GM12875 (cell line): ENCODE data around the gene PRKAG2.

Source experiments
- H3K4me3 ChIP-seq: one replicate; pipeline ENCODE4 v1.5.1; 2011; ENCODE audit warnings: low read depth, low read length, control low read depth
- TF ChIP-seq, protein P1 (sequence below): IDR thresholded peaks from 2 replicates; pipeline ENCODE4 v1.5.1; 2011; ENCODE audit warnings: low read depth, mild to moderate bottlenecking, control low read depth, inconsistent platforms, low read length, moderate library complexity, borderline replicate concordance; ENCODE audit not compliant: insufficient read depth

Gene PRKAG2

DNA sequence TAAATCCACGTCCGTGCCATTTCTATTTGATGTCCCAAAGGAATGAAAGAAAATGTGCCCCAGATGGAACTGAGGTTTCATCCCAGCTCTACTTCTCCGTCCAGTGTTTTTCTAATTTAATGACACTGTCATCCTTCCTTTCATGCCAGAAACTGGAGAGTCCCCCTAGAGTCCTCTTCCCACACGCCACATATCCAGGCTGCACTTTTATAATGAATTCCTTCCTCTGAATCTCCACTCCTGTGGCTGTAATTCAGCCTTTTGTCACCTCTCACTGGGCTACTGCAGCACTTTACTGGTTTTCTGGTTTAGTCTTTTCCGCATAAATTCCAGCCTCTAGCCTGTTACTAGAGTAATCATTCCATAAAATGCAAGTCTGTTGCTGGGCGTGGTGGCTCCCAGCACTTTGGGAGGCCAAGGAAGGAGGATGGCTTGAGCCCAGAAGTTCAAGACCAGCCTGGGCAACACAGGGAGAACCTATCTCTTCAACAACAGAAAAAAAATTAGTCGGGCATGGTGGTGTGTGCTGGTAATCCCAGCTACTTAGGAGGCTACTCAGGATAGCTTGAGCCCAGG, 214.6 kb downstream of the PRKAG2 start:
- H3K4me3 ChIP-seq = no peak overlapping the region
- TF ChIP-seq, protein P1, sequence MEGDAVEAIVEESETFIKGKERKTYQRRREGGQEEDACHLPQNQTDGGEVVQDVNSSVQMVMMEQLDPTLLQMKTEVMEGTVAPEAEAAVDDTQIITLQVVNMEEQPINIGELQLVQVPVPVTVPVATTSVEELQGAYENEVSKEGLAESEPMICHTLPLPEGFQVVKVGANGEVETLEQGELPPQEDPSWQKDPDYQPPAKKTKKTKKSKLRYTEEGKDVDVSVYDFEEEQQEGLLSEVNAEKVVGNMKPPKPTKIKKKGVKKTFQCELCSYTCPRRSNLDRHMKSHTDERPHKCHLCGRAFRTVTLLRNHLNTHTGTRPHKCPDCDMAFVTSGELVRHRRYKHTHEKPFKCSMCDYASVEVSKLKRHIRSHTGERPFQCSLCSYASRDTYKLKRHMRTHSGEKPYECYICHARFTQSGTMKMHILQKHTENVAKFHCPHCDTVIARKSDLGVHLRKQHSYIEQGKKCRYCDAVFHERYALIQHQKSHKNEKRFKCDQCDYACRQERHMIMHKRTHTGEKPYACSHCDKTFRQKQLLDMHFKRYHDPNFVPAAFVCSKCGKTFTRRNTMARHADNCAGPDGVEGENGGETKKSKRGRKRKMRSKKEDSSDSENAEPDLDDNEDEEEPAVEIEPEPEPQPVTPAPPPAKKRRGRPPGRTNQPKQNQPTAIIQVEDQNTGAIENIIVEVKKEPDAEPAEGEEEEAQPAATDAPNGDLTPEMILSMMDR = no peak

DNA sequence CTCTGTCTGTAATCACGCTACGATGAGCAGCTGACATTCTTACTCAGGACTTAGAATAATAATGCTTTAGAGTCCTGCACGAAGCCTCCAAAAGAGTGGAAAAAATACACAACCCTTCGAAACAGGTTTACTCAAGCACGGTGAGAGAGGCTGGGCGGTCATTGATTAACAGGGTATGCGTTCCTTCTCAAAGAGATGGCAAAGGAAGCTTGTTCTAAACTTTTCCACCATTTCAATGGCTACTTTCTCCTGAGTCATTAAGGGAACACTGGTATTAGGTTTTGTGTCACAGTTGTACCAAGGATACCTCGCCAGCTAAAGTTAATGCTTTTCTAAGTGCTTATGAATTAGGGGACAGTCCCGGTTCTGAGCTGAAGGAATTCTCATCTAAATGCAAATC, 215.3 kb downstream of the PRKAG2 start:
- no peak overlapping the region for H3K4me3 ChIP-seq
- TF ChIP-seq, protein P1 = no peak

DNA sequence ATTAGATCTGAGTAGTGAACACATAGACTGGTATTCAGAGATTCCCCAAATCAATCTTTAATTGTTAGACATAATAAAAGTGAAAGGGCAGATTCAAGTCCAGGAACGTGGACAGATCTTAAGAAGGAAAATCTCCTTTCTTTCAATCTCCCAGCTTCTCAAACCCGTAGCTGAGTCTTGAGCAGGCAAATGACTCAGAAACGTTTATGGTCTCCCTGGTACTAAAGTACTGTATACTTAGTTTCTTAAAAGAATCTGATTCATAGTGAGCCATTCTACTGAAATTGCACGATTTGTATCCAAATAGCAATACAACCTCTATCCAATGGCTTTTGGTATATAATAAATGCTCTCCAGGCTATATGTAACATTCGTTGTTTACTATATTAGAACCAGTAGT, 216.8 kb downstream of the PRKAG2 start:
- TF ChIP-seq, protein P1 = no peak
- H3K4me3 ChIP-seq = no peak overlapping the region

DNA sequence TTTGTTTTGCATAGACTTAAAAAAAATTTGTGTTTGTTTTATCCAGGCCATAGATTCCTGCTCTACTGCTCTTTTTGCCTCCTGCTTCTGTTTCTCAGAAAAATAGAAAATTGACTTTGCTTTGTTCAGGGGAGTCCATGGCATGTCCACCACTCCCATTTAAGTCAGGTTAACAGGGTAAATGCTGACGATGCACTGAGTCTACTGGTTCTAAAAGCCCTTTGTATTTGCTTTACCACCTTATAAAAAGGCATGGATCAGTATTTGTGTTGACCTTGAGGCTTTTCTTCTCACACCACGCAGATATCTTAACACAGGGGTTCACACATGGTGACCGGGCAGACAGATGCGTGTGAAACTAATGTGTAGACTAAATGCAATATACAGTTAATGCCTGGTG, 217.7 kb downstream of the PRKAG2 start:
- TF ChIP-seq, protein P1 = no peak
- no peak overlapping the region for H3K4me3 ChIP-seq

DNA sequence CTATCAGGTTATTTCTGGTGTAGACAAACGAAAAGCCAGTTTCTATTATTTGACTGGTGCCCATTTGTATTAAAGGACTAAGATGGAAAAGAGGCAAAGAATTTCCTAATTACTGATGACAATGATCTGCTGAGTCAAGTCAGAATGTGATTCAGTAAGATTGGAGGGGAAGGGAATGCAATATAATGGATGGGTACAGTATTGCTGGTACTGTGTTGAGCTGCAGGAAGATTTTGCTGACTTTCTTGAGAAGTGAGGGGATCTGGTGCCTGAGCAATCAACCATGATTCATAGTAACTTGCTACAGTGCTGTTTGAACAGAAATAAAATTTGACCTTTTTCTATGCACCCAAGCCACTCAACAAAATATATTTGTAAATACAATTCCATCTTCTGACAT, 218.1 kb downstream of the PRKAG2 start:
- no peak overlapping the region for H3K4me3 ChIP-seq
- TF ChIP-seq, protein P1 = no peak

DNA sequence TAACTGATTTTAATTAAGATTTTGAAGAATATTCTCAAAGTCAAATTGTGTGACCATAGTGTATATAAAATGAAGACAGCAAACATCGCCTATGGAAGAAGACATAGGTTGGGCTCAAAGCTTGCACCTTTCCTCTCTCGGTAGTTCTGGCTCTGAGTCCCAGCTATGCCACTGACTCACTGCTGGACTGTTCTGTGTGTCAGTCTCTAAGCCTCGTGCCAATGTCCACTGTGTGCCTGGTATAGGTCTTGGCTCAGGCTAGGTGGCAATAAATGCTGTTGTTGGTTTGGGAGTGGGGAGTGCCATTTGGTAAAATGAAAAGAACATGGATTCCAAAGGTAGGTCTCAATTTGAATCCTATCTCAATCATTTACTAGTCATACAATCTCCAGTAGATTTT, 219.7 kb downstream of the PRKAG2 start:
- TF ChIP-seq, protein P1 = no peak
- H3K4me3 ChIP-seq = no peak overlapping the region

DNA sequence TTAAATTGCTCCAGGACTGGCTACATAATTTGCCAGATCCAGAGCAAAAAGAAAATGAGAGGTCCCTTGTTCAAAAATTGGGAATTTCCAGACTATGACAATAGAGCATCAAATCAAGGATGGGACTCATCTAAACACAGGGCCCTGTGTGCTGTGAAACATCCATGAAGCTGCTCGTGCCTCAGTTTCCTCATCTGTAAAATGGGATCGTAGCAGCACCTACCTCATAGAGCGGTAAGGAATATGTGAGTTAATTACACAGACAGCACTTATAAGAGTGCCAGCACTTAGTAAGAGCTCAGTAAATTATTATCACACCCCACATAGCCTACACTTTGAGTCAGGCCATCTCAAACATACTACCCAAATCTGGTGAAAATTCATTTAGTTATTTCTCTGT, 221.4 kb downstream of the PRKAG2 start:
- TF ChIP-seq, protein P1 = no peak
- H3K4me3 ChIP-seq = no peak overlapping the region
